Stimulated activated CD4-positive, alpha-beta T cell treated with anti-CD3 and anti-CD28 coated beads, Interleukin-1b, Interleukin-23, amount 100 ng/mL, for 4 hours (primary cell): ENCODE data around the gene CLASRP.
A peak's percentile ranks its signal among the peaks of the same experiment; 100 is the strongest.

Experiments
- DNase-seq, 2 donors: peaks; one replicate each; pipeline ENCODE4 v3.0.0-alpha.2; 2020; ENCODE audit warnings: low read depth in 2 of 2

Gene CLASRP

DNA sequence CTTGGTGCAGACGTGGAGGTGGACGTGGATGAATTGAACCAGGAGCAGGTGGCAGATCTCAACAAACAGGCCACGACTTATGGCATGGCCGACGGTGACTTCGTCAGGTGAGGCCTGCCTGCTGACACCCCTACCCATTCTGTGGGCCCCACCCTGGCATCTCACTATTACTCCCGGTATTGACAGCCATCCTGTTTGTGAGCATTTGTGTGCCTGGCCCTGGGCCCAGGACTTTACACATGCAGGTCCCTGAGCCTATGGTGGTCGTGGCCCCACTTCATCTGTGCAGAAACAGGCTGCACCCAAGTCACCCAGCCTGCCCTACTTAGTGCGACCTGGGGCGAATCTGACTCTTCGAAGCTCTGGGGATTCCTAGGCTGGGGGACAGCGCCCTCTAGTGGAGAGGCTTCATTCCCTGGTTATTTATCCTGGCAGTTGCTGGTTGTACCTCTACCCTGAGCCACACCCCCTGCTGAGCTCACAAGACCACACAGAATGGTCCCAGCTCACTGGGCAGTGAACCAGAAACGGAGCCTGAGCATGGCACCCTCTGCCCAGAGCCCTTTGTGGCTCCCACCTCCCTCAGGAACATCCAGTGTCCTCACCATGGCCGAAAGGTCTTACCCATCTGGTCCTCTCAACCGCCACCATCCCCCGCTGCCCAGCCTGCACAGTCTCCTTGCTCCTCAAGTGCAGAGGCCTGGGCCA, 20.6 kb downstream of the CLASRP start:
- peak; percentile 71 to 86 for DNase-seq

DNA sequence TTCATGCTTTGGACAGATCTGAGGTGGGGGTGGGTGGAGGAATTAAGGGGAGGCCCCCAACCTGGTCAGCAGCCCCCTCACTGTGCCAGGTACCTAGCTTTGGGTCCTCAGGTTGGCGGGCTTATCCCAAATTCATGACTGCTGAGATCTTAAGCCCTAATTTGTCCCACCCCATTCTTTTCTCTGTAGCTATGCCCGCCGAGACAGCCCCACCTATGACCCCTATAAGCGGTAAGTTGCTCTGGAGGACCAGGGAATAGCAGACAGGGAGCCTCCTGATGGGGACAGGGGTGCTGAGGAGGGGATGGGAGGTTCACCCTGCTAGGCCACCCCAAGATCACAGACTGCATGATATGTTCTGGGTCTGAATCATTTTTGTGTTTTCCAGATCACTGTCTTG, 23.1 kb downstream of the CLASRP start:
- DNase-seq, result no peak

DNA sequence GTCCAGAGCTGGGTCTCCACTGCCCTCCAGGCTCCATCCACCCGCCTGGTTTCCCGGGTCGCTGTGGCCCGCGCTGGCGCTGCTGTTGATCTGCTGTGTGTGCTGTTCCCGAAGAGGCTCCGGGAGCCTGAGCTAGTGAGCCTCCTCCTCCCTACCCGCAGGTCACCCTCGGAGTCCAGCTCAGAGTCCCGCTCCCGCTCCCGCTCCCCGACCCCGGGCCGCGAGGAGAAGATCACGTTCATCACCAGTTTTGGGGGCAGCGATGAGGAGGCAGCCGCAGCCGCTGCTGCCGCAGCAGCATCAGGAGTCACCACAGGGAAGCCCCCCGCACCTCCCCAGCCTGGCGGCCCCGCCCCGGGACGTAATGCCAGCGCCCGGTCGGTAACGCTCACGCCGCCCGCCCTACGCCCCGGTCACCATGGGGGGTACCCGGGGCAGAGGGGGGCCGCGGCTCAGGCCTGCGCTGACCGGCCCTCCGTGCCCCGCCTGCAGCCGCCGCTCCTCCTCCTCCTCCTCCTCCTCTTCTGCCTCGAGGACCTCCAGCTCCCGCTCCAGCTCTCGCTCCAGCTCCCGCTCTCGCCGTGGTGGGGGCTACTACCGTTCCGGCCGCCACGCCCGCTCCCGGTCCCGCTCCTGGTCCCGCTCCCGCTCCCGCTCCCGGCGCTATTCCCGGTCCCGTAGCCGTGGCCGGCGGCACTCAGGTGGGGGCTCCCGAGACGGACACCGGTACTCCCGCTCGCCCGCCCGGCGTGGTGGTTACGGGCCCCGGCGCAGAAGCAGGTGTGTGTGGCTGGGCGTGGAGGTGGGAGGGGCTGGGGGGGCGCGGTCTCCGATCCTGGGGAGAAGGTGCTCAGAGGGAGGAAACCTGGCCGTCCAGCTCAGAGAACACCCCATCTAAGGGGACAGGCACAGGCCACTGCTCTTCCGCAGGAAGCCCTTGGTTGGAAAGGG, 25.3 kb downstream of the CLASRP start:
- no peak for DNase-seq

DNA sequence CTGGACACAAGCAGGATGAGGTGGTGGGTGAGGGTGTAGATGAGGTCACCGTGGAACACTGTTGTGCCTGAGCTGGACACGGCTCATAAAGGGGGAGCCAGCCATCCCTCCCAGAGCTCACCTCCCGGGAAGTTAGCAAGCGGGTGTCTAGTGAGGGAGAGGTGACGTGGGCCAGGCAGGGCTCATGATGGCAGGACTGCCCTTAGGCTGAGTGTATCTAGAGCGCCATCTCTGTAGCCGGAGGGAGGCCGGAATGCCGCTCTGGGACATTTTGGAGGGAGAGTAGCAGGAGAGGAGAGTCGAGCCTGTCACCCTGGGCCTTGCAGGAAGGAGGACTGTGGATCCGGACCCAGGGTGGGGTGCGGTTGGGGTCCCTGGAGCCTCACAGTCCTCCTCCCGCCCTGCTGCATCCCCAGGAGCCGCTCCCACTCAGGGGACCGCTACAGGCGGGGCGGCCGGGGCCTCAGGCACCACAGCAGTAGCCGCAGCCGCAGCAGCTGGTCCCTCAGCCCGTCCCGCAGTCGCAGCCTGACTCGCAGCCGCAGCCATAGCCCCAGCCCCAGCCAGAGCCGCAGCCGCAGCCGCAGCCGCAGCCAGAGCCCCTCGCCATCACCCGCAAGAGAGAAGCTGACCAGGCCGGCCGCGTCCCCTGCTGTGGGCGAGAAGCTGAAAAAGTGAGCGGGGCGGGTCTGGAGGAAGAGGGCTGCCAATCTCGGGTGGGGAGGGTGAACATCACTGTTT, 28.2 kb downstream of the CLASRP start:
- DNase-seq, result no peak

DNA sequence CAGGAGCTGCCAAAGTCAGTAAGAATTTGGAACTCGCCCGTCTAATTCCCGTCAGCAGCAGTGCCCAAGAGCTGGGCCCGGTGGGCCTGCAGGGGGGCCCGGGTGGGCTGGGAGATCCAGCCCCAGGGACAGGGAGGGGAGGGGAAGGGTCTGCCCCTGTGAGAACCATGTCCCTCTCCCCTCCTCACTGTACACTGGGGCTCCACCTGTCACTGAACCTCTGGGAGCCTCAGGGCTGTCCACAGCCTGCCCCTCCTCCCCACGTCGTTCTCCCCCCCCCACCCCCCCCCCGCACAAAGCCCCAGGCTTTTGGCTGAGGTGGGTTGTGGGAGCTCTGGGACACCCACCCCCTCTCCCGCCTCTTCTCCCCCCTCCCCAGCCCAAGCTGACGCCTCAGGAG, 29.2 kb downstream of the CLASRP start:
- no peak for DNase-seq

DNA sequence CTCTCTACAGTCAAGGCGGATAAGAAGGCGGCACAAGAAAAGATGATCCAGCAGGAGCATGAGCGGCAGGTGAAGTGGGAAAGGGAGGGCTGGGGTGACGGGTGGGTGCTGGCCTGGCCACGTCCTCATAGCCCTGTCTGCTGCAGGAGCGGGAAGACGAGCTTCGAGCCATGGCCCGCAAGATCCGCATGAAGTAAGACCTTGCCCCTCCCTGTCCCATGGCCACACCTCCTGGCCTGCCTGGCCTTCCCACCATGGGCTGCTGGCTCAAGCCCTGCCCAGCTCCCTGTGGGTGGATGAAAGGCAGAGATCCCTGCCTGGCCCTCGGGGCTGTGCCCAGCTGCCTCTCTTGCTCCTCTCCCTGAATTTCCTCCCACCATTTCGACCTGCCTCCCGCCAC, 30.2 kb downstream of the CLASRP start:
- DNase-seq, result no peak

DNA sequence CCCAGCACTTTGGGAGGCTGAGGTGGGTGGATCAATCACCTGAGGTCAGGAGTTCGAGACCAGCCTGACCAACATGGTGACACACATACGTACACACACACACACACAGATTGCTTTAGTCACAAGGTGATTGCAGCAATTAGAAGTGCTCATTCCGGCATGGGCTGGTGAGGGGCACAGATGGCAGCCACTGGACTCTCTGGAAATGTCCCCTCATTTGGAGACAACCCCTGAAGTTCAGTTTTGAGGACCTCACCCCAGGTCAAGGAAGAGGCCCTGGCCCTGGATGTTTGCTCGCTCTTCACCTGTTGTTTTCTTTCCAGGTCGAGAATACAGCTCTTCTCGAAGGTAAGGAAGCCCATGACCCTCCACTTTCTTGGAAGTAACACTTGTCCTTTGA, 31.4 kb downstream of the CLASRP start:
- no peak for DNase-seq

DNA sequence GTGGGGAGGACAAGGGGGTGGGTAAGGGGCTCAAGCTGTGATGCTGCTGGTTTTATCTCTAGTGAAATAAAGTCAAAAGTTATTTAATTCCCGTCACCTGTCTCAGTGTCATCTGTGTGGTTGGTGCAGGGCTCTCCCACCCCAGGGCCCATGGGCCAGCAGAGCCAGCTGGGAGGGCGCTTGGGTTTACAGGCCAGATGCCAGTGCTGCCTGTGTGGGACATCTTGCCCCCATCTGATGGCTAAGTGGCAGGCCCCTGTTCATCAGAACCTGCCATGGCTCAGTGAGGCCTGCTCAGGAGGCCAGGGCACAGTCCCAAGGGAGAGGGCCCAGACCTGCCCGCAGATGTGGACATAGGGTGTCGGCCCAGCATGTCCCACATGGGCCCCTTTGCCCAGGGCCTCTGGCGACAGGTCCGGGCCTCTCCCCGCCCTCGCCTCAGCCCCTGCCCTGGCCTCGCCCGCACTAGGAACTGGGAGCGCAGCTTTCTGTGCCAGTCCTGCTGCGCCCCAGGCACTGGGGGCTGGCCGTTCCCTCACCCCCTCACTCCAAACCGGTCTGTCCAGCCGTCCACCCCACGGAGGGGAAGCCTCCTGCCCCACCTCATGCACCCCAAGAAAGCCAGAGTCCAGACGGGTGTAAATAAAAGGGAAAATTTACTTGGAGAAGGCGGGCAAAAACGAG, 32.2 kb downstream of the CLASRP start:
- DNase-seq, result no peak

DNA sequence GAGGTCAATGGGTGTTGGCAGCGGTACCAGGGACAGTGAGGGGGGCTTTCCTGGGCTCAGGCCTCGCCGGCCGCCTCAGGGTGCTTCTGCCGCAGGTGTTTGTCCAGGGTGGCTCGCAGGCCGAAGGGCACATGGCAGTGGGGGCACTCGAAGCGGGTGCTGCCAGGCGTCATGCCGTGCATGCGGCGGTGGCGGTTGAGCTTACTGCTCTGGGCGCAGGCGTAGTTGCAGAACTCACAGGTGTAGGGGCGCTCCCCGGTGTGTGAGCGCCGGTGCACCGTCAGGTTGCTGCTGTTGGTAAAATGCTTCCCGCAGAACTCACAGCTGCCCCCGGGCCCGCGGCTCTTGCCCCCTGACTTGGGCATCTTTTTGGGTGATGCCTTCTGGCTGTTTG, 32.7 kb downstream of the CLASRP start:
- DNase-seq, result no peak

DNA sequence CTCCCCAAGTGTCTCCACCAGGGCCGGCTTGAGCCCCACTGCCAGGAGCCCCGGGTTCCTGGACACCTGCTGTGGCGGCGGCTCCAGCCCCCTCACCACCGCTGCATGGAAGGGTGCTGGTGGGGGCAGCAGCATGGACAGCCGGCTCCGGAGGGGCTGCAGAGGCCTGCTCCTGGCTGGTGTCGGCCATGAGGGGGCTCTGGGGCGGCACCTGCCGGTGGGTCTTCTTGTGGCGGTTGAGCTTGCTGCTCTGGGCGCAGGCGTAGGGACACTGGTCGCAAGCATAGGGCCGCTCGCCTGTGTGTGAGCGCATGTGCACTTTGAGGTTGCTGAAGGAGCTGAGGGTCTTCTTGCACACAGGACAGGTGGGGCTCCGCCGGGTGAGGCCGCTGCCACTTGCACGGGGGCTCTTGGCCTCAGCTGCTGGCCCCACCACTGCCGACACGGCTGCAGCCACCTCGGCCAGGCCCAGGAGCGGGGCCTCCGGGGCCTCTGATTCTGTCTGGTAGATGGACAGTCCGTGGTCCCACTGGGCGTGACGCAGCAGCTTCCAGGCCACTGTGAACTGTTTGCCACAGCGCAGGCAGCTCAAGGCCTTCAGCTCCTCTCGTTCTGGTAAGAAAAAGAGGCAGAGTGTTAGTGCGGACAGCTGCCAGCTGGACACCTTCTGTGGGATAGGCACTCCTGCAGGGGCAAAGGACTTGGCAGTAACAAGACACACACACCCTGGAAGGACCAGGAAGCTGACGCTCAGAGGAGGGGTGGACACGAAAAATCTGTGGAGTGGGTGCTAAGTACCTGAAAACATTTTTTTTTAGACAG, 33.3 kb downstream of the CLASRP start:
- no peak for DNase-seq

DNA sequence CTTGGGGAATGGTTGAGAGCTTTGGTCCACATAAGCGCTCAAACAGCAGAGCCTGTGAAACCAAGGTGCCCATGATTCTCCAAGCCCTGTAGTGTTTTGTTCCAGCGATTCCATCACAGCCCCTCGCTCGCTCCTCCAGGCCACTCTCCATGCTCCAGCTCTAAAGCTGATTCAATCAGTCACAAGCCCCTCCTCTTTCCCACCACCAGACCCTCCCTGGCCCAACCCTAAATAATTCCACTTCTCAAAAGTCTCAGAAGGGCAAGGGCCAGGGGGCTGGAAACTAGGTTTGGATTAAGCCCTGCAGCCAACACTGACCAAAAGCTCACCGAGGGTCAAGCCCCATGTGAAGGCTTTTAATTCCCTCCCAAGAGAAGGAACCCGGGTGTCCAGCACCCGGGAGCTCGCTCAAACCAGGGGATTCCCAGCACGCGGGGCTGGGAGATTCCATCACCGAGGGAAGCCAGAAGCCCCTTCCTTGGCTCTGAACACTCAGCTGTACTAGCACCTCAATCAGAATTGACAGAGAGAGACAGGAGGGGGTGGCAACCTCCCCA, 36.0 kb downstream of the CLASRP start:
- DNase-seq, result no peak

DNA sequence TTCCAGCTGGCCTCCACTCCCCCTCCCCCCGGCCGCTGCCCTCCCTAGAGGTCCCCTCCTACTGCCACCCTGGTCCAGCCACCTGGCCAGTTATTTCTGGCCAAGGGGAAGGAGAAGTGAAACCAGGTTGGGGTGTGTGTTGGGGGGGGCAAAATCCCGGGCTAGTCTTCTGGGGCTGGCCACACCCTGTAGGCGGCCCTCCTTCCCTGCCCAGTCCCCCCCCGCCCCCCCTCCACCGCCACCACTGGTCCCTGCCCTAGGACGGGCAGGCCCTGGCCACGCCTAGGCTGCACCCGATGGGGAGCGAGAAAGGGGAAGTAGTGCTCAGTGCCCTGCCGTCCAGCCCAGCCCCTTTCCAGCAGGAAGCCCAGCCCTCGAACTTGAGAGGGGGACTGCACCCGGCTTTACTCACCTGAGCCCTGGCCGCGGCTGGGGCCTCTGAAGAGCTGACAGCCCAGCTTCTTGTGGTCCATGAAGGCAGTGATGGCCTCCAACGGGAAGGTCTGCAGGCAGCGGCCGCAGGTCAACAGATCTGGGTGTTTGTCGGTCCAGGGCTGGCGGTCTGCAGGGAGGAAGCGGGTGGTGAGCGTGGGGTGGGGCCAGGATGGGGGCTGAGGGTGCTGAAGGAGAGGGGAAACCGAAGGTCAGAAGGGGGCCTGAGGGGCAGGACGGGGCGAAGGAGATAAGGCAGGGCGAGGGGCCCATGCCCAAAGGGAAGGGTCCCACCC, 36.6 kb downstream of the CLASRP start:
- no peak for DNase-seq

DNA sequence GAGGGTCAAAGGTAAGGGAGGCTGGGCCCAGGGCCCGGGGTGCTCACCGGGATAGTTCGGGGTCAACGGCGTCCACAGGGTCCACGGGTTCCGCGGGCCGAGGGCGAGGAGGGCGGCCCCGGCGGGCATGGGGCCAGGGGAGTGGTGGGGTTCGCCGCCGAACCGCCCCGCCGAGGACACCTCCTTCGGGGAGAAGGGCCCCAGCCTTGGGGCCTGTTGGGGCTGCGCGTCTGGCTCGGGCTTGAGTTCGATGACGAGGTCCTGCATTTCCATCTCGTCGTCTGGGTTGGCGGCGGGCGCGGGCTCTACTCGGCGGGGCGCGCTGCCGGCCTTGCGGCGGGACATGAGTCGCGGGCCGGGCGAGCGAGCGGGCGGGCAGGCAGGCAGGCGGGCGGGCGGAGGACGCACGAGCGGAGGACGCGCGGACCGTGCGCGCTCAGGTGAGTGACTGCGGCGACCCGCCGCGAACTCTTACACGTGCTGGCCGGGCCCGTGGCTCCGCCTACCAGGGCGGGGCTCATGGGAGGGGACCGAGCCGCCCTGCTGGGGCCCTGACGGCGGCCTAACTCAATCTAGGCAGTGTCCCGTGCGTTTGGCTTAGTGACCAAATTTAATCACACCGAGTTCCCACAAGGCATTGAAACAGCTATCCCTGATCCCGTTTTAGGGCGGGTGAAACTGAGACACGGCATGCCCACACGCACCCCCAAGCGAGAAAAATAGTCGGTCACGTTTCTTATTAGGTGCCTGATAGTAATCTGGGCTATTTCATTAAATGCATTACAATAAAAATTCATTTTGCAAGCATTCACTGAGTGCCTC, 37.4 kb downstream of the CLASRP start, which contains the start of gene ZNF296:
Gene ZNF296 (minus strand): TSS at position 450 of the 822 bp plus-strand sequence. CDS start 105 bp downstream, at position 345.
- peak; percentile 65 to 82 for DNase-seq

DNA sequence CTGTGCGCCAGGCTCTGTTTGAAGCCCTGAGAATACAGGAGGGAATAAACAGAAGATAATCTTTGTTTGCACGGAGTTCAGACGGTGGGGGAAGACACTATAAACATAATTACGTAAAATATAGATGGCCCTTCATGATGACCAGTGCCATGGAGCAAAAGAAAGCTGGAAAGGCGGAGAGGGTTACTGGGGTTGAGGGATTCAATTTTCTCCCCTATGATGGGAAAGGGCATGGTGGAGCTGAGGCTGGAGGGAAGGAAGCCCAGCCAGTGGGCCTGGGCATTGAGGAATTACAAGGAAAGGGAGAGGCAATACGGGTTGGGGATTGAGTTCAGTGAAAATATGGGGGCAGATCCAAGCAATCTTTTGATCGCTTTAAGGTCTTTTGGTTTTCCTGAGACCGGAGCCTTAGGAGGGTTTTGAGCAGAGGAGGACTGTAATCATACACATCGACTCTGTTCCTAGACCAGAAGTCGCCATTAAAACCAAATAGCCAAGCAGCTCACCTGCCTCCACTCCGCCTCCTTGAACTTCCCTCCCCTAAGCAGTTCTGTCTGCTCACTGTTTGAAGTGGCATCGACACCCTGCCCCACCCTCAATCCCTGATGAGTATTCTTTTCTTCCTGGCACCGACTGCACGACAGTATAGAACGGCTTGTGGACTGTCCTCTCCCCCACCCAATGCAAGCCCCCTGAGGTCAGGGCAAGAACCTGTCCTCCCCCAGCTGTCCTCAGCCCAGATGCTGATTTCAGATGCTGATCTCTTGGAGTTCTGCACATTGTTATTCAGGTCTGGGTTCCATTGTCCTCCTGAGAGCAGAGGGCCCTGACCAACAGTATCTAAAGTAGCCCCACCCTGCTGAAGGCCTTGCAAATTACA, 38.2 kb downstream of the CLASRP start:
- no peak for DNase-seq

DNA sequence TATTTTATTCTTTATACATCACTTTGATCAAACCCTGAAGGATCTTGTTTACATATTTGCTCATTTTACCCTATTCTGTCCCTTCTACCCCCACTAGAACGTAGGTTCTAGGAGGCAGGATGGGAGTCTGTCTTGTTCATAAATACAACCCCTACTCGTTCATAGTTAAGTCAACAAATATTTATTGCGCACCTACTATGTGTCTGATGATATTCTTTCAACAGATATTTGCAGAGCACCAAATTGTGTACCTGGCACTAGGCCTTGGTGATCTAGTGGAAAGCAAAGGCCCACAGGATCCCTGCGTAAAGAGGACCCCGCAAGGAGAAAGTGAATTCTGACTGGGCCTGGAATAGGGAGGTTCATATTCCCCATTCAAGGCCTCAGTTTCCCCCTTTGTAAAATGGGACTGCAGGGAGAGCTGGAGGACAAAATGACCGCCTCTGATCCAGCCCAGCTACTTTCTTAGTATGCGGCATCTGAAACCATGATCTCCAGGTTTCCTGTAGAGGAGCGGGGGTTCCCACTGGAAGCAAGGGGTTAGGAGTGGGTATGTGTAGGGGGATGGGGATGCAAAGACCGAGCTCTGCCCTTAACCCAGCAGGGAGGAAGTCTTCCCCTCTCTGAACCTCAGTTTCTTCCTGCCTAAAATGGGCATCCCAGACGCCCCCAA, 39.7 kb downstream of the CLASRP start:
- DNase-seq, result no peak

DNA sequence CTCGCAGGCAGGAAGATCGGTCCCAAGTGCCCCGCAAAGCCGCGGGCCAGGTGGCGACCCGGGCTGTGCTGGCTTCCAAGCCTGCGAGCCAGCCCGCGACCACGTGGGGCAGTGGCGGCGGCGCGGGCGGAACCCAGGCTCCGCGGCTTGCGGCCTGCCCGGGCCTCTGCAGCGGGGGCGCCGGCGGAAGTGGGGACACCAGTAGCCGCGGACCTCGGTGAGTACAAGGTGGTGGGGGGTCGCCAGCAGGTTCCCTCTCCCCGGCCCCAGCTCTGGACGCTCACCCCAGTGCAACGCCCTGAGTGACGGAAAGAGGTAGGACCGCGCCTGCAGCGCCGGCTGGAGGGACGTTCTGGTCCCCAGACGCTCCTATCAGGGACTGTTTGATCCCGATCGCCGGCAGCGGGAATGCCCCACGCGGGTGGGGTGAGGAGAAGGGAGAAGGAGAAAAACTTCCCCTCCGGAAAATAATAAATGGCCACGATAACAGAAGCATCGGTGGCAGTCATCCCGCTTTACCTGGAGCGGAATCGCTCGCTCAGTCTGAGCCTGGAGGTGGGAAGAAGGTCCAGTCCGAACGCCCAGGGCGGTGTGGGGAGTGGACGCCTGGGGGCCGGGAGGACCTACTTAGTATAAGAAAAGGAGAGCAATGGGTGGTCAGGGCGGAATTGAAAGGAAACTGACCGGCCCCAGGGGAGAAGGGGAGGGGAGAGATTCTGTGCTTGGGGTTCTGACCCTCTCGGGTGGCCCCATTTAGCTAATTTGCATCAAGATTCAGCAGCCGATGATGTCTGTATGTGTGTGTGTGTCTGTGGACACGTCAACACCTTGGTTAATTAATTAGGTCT, 40.4 kb downstream of the CLASRP start, which contains the start of gene GEMIN7:
Gene GEMIN7 (plus strand): TSS at position 198 of the 848 bp plus-strand sequence. CDS start 10,855 bp downstream, outside the sequence.
- peak; percentile 69 to 81 for DNase-seq
